ENCODE results near the gene ZGLP1.
"Not testable (repeated sequence)": the region's sequence is repeated elsewhere in the genome, so short reads cannot be mapped to it uniquely, and the experiment has no call there.

Gene ZGLP1

DNA sequence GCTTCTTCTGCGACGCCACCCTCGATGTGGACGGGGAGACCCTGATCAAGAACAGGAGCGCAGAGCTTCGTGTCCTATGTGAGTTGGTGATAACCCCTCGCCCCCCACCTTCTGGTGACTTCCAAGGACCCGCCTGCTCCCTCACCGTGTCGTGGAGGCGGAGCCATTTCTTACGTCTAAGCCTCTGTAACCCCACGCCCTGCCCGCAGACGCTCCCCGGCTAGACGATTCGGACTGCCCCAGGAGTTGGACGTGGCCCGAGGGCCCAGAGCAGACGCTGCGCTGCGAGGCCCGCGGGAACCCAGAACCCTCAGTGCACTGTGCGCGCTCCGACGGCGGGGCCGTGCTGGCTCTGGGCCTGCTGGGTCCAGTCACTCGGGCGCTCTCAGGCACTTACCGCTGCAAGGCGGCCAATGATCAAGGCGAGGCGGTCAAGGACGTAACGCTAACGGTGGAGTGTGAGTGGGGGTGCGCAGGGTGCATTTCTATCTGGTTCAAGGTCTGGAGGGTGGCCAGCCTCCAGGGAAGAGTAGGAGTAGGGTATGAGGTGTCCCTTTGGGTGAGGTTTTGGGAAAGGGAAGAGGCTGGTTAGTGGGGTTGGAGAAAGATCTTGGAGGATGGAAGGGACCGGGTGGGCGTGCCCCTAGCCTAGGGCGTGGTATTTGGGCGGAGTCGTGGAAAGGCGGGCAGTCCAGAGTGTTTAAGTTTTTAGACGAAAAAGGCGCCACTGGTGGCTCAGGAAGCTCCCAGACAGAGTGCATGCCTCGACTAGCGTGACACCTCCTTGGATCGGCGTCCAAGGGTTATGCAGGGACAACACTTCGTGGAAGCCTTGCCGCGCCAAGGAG is 16.6 kb downstream of the ZGLP1 start:
- peak; percentile 45 for DNase-seq

DNA sequence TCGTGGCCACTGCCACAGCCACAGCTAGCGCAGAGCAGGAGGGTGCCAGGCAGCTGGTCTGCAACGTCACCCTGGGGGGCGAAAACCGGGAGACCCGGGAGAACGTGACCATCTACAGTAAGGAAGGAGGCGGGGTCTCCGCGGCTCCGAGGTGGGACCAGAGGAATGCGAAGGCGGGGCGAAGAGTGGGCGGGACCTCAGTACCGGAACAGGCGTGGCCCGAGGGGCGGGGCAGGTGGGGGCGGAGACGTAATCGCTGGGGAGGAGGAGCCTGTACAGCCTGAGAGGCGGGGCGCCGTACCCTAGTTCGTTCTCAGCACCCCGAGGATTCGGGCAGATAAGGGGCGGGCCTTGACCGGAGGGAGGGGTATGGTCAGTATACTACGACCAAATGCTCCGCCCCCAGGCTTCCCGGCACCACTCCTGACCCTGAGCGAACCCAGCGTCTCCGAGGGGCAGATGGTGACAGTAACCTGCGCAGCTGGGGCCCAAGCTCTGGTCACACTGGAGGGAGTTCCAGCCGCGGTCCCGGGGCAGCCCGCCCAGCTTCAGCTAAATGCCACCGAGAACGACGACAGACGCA is 17.3 kb downstream of the ZGLP1 start:
- DNase-seq = peak; percentile 88

DNA sequence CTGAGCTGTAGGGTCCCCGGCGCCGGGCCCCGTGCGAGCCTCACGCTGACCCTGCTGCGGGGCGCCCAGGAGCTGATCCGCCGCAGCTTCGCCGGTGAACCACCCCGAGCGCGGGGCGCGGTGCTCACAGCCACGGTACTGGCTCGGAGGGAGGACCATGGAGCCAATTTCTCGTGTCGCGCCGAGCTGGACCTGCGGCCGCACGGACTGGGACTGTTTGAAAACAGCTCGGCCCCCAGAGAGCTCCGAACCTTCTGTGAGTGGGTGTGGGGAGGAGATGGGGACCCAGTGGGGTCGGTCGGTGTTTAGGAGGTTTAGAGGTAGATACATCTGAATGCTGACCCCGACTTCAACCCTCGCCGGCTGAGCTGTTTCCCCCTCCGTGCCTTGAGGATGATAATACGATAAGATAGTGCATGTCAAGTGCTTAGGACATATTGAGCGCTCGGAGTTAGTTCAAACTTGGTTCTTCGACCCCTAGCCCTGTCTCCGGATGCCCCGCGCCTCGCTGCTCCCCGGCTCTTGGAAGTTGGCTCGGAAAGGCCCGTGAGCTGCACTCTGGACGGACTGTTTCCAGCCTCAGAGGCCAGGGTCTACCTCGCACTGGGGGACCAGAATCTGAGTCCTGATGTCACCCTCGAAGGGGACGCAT is 17.9 kb downstream of the ZGLP1 start:
- DNase-seq = peak; percentile 48

DNA sequence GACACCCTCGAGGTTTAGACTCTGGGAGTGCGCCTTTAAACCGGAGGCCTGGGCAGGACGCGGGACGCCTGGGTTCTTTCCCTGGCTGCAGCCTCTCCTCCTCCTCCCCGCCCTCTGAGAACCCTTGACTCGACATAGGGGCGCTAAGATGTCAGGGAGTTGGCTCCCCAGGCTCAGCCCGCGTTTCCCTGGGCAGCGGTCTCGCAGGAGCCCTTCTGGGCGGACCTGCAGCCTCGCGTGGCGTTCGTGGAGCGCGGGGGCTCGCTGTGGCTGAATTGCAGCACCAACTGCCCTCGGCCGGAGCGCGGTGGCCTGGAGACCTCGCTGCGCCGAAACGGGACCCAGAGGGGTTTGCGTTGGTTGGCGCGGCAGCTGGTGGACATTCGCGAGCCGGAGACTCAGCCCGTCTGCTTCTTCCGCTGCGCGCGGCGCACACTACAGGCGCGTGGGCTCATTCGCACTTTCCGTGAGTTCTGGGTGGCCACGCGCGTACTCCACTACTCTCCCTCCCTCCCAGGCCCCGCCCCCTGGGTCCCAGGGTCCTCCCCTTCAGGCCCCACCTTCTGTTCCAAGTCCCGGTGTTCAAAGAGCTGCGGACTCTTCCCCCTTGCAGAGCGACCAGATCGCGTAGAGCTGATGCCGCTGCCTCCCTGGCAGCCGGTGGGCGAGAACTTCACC is 18.6 kb downstream of the ZGLP1 start:
- DNase-seq = peak; percentile 89

DNA sequence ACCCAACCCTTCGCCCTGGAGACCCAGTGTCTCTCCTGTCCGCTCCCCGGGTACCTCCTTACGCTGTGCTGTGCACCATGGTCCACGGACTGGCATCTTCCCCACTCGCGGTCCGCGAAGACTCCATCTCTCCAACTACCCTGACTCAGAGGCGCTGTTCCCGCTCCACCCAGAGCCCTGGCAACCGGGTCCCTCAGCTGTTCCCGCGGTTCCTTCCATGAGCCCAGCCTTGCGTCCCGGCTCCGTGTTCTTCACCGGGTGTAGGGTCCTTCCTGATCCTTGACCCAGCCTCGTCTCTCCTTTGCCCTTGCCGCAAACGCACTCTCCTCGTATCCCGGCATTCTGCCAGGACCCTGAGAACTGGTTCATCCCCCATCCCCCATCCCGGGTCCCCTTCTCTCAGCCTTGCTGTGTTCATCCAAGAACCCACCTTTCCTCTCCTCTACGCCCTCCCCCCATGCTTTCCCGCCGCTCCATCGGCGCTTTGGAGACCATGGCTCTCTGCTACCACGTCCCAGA is 19.2 kb downstream of the ZGLP1 start:
- peak; percentile 56 for DNase-seq

DNA sequence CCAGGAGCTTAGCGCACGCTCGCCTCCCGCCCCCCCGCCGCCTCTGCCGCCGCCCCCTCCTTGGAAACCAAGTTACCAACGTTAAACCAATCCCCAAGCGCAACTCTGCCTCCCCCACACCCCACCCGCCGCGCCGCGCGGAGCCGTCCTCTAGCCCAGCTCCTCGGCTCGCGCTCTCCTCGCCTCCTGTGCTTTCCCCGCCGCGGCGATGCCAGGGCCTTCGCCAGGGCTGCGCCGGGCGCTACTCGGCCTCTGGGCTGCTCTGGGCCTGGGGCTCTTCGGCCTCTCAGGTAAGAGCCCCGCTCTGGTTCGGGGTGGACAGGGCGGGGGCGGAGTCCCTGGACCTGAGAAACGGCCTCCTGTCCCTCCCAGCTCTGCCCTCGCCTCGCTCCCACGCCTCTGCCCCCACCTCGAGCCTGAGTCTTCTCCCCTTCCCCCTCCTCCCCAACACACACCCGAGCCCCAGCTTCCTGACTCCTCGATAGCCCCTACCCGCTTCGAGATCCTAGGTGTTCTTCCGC is 19.7 kb downstream of the ZGLP1 start, which contains the start of gene ICAM5:
Gene ICAM5 (plus strand): TSS at position 117 of the 521 bp plus-strand sequence. CDS start 92 bp downstream, at position 209.
- DNase-seq = peak; percentile 68

DNA sequence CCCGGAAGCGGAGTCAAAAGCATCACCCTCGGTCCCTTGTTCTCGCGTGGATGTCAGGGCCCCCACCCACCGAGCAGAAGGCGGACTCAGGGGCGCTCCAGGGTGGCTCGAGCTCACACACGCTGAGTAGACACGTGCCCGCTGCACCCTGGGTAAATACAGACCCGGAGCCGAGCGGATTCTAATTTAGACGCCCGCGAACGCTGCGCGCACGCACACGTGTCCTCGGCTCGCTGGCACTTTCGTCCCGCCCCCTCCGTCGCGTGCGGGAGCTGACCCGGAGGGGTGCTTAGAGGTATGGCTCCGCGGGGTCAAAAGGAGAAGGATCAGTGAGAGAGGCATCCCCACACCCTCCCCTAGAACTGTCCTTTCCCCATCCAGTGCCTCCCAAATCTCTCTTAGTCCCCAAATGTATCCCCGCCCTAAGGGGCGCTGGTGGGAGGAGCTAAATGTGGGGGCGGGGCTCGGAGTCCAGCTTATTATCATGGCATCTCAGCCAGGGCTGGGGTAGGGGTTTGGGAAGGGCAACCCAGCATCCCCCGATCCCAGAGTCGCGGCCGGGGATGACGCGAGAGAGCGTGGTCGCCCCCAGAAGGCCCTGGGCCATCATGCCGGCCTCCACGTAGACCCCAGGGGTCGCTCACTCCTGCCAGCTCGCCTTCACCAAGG is 20.3 kb downstream of the ZGLP1 start:
- DNase-seq = peak; percentile 96

DNA sequence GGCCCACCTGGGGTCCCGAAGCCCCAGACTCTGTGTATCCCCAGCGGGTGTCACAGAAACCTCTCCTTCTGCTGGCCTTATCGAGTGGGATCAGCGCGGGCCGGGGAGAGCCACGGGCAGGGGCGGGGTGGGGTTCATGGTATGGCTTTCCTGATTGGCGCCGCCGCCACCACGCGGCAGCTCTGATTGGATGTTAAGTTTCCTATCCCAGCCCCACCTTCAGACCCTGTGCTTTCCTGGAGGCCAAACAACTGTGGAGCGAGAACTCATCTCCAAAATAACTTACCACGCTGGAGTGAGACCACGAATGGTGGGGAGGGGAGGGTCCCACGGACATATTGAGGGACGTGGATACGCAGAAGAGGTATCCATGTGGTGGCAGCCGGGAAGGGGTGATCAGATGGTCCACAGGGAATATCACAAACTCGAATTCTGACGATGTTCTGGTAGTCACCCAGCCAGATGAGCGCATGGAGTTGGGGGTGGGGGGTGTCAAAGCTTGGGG is 20.9 kb downstream of the ZGLP1 start:
- peak; percentile 96 for DNase-seq

DNA sequence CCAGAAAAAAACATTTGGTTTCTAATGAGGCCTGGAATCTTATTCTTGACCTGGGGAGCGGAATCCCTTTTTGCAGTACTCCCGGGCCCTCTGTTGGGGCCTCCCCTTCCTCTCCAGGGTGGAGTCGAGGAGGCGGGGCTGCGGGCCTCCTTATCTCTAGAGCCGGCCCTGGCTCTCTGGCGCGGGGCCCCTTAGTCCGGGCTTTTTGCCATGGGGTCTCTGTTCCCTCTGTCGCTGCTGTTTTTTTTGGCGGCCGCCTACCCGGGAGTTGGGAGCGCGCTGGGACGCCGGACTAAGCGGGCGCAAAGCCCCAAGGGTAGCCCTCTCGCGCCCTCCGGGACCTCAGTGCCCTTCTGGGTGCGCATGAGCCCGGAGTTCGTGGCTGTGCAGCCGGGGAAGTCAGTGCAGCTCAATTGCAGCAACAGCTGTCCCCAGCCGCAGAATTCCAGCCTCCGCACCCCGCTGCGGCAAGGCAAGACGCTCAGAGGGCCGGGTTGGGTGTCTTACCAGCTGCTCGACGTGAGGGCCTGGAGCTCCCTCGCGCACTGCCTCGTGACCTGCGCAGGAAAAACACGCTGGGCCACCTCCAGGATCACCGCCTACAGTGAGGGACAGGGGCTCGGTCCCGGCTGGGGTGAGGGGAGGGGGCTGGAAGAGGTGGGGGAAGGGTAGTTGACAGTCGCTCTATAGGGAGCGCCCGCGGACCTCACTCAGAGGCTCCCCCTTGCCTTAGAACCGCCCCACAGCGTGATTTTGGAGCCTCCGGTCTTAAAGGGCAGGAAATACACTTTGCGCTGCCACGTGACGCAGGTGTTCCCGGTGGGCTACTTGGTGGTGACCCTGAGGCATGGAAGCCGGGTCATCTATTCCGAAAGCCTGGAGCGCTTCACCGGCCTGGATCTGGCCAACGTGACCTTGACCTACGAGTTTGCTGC is 22.5 kb downstream of the ZGLP1 start, which contains the start of gene ICAM4:
Gene ICAM4 (plus strand): TSS at position 153 of the 935 bp plus-strand sequence. CDS start 58 bp downstream, at position 211.
- DNase-seq = peak; percentile 95

DNA sequence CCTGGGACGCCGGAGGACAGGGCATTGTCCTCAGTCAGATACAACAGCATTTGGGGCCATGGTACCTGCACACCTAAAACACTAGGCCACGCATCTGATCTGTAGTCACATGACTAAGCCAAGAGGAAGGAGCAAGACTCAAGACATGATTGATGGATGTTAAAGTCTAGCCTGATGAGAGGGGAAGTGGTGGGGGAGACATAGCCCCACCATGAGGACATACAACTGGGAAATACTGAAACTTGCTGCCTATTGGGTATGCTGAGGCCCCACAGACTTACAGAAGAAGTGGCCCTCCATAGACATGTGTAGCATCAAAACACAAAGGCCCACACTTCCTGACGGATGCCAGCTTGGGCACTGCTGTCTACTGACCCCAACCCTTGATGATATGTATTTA is 24.2 kb downstream of the ZGLP1 start:
- DNase-seq = no peak

DNA sequence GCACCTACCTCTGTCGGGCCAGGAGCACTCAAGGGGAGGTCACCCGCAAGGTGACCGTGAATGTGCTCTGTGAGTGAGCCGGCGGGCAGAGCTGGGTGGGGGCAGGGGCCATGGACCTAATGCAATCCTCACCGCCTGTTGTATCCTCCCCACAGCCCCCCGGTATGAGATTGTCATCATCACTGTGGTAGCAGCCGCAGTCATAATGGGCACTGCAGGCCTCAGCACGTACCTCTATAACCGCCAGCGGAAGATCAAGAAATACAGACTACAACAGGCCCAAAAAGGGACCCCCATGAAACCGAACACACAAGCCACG is 24.7 kb downstream of the ZGLP1 start:
- no peak for DNase-seq

DNA sequence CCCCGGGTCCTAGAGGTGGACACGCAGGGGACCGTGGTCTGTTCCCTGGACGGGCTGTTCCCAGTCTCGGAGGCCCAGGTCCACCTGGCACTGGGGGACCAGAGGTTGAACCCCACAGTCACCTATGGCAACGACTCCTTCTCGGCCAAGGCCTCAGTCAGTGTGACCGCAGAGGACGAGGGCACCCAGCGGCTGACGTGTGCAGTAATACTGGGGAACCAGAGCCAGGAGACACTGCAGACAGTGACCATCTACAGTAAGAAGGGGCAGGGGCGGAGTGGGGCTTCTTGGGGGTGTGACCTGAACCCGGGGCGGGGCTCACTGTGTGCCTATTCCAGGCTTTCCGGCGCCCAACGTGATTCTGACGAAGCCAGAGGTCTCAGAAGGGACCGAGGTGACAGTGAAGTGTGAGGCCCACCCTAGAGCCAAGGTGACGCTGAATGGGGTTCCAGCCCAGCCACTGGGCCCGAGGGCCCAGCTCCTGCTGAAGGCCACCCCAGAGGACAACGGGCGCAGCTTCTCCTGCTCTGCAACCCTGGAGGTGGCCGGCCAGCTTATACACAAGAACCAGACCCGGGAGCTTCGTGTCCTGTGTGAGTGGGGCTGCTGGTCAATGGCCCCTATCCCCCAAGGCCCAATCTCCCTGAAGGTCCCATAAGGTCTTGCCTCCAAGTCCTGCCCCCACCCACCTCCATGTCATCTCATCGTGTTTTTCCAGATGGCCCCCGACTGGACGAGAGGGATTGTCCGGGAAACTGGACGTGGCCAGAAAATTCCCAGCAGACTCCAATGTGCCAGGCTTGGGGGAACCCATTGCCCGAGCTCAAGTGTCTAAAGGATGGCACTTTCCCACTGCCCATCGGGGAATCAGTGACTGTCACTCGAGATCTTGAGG is 25.3 kb downstream of the ZGLP1 start:
- DNase-seq = no peak

DNA sequence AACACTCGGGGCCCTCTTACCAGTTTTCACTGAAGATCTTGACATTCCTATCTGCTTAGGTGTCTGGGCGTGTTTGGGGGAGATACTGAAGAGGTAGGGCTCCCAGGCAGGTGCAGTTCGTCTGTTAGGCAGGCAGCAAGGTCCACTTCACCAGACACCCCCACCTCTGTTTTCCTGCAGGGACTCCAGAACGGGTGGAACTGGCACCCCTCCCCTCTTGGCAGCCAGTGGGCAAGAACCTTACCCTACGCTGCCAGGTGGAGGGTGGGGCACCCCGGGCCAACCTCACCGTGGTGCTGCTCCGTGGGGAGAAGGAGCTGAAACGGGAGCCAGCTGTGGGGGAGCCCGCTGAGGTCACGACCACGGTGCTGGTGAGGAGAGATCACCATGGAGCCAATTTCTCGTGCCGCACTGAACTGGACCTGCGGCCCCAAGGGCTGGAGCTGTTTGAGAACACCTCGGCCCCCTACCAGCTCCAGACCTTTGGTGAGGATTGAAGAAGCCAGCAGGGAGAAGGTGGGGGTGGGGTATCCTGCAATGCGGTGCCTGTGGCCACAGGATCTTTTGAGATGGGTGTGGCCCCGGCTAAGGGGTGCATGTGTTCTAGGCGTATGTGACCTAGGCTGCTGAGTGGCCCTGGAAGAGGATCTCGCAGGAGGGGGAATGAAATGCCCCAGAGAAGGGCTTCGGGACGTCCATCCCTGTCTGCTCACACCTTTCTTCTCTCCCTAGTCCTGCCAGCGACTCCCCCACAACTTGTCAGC is 26.1 kb downstream of the ZGLP1 start:
- DNase-seq = peak; percentile 54

DNA sequence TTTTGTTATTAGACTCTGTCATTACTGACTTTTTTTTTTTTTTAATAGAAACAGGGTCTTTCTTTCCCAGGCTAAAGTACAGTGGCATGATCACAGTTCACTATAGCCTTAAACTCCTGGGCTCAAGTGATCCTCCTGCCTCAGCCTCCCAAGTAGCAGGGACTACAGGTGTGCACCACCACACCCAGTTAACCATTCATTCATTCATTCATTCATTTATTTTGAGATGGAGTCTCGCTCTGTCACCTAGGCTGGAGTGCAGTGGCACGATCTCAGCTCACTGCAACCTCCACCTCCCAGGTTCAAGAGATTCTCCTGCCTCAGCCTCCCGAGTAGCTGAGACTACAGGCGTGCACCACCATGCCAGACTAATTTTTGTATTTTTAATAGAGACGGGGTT is 27.6 kb downstream of the ZGLP1 start:
- DNase-seq = not testable (repeated sequence)

DNA sequence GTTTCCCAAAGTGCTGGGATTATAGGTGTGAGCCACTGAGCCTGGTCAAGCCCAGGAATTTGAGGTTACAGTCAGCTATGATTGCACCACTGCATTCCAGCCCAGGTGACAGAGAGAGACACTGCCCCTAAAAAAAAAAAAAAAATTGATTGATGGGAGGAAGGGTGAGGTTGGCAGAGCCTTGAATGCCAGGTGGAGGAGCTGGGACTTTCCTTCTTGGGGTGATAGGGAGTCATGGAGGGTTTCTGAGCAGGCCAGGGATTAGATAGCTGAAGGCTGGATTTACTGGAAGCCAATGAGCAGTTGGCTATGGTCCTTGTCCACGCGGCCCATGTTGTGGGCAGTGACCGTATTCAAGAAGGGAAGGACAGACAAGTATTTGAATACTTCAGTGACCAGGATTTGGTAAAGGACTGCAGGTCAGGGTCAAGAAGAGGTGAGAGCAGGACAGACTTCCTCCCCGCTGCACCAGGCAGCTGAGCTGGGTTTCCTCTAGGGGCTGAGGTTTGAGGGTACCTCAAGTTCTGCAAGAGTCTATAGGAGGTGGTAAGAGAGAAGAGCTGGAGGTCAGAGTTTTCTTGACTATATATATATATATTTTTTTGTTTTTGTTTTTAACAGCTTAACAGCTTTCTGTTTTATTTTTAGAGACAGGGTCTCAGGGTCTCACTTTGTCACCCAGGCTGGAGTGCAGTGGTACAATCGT is 29.7 kb downstream of the ZGLP1 start:
- DNase-seq = no peak

DNA sequence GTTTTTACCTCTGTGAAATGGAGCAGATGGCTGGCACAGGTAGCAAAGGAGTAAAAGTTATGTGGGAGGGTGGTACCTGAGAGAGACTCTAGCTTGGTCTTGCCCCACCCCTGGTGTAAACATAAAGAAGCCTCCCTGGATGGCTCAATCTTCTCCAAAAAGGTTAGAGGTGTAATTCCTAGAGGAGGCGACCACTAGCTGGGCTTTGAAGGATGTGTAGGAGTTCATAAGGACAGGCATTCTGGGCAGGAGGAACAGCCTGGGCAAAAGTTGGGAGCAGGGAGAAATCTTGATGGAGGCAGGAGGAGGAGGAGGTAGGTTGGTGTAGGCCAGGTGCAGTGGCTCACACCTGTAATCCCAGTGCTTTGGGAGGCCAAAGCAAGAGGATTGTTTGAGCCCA is 30.7 kb downstream of the ZGLP1 start:
- DNase-seq = no peak

DNA sequence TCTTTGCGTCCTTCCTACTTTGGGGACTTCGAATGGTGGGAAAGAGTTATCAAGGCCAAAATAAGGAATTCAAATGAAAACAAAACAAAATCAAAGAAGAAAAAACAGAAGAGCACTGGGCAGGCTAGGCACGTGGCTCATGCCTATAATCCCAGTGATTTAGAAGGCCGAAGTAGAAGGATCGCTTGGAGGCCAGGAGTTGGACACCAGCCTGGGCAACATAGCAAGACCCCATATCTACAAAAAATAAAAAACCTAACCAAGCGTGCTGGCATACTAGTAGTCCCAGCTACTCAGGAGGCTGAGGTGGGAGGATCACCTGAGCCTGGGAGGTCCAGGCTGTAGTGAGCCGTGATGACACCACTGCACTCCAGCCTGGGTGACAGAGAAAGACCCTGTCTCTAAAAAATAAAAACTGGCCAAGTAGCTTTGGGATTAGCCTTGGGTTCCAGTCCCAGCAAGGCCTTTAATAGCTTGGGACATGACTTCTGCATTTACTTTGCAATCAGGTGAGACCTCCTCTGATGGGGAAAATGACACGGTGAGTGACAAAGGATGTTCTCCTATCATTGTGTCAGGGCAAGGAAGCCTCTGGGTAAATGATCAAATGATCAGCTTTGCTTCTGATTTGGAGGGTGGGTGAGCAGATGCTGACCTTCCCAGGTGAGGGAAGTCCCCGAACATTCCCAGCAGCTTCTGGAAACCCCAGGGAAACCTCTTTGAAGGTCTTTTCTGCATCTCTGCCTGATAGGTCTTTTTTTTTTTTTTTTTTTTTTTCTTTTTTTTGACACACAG is 31.6 kb downstream of the ZGLP1 start:
- no peak for DNase-seq
